ENCODE data around the gene USP31. TPM values are rescaled to one million over a fixed set of nuclear protein-coding genes. Genes with fewer than 3 reads are reported as not detected.

USP31 gene
- total RNA-seq, 2 donors from 2014 or later = 16.2 to 67.3 TPM

DNA sequence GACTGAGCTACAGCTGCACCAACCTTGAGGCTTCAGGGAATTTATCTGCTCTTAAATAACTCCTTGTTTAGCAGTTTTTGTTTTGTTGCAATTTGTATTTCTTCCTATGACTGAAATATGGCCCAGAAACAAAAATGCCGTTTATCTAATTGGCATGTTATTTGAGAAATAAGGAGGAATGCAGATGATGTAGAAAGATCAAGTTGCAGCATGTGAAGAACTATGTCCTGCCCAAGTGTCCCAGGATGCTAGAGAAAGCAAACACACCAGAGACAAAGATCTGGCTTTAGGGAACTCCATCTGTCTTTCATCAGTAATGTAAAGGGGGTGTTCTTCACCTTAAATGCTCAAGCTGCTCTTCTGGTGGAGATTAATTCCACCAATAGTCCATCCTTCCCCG, 29.7 kb downstream of the USP31 start:
- TF ChIP-seq POLR2A (IDR thresholded peaks at IDR 0.05) = no peak
- TF ChIP-seq, protein P1, sequence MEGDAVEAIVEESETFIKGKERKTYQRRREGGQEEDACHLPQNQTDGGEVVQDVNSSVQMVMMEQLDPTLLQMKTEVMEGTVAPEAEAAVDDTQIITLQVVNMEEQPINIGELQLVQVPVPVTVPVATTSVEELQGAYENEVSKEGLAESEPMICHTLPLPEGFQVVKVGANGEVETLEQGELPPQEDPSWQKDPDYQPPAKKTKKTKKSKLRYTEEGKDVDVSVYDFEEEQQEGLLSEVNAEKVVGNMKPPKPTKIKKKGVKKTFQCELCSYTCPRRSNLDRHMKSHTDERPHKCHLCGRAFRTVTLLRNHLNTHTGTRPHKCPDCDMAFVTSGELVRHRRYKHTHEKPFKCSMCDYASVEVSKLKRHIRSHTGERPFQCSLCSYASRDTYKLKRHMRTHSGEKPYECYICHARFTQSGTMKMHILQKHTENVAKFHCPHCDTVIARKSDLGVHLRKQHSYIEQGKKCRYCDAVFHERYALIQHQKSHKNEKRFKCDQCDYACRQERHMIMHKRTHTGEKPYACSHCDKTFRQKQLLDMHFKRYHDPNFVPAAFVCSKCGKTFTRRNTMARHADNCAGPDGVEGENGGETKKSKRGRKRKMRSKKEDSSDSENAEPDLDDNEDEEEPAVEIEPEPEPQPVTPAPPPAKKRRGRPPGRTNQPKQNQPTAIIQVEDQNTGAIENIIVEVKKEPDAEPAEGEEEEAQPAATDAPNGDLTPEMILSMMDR (IDR thresholded peaks at IDR 0.05) = no peak
- peak; percentile 66 for TF ChIP-seq POLR2AphosphoS5 (IDR thresholded peaks at IDR 0.05)
- no peaks in the 10 kb centered on the region for H3K36me3 ChIP-seq
- no peak overlapping the region for H3K4me3 ChIP-seq
- H3K27me3 ChIP-seq (replicated peaks; ENCODE audit: insufficient read depth) = no peaks in the 10 kb centered on the region
- WGBS = 13% methylated on average over 2 of the region's 2 CpGs
- peak overlapping the region; percentile 57 to 64 for H3K27ac ChIP-seq
- intact Hi-C loops (cut with DNase I) = no loop called here
- no peaks in the 10 kb centered on the region for H3K9me3 ChIP-seq
- H3K4me1 ChIP-seq (replicated peaks) = no peaks in the 10 kb centered on the region
- no peak for DNase-seq (ENCODE audit: low spot score)

DNA sequence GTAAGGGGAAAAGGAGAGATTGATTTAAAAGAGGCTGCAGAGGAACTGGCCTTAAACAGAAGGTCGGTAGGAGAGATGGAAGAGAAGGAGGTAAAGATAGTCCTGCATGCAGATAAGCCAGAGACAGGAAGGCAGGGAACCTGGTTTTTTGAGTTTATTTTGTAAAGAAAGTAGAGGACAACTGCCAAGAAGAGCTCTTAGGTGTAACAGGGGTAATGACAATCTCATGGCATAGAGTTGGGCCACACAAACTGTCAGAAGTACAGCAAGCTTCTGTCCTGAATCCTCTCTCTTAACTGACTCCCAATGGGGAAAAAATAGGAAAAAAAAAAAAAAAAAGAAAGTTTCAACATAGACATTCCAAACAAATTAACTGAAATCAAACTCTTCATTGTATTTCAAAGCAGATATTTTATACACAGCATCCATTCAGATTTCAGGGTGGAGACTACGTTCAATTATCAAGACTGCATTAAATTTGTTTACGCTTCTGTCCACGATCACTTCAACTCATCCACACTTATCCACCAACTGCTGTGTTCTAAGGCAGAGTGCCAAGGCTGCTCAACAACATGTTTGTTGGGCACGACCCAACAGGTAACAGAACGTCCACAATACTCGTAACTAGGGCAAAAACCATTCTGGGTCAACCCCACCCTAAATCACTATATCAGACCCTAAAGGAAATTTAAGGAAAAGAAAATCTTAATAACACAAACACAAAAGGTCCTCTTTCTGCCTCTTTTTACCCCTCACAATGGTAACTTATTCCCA, 34.9 kb downstream of the USP31 start:
- no peaks in the 10 kb centered on the region for H3K9me3 ChIP-seq
- intact Hi-C loops (cut with DNase I) = no loop called here
- no peaks in the 10 kb centered on the region for H3K27me3 ChIP-seq (replicated peaks; ENCODE audit: insufficient read depth)
- no peaks in the 10 kb centered on the region for H3K4me1 ChIP-seq (replicated peaks)
- WGBS = 35% methylated on average over 7 of the region's 7 CpGs
- no peak overlapping the region for H3K4me3 ChIP-seq
- no peak overlapping the region for H3K27ac ChIP-seq
- TF ChIP-seq, protein P1 (IDR thresholded peaks at IDR 0.05) = no peak
- TF ChIP-seq POLR2A (IDR thresholded peaks at IDR 0.05) (no peak), POLR2AphosphoS5 (IDR thresholded peaks at IDR 0.05) (no peak)
- no peaks in the 10 kb centered on the region for H3K36me3 ChIP-seq
- DNase-seq (ENCODE audit: low spot score) = peak; percentile 42

DNA sequence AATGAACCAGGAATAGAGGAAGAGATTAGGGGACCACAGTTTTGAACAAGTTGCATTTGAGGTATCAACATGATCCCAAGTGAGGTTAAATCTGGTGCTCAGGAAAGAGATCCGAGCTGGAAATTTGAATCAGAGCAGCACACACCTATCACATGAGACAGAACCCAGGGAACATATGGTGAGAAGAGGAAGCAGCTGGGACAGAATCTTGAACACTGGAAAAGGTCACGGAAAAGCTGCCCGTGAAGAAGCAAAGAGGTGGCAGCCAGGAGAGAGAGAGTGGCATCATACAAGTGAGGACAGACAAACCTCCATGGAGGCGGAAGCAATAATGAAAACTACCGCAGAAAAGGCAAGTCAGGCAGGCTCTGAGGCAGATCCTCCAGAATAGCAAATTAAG, 36.1 kb downstream of the USP31 start:
- intact Hi-C loops (cut with DNase I) = no loop called here

DNA sequence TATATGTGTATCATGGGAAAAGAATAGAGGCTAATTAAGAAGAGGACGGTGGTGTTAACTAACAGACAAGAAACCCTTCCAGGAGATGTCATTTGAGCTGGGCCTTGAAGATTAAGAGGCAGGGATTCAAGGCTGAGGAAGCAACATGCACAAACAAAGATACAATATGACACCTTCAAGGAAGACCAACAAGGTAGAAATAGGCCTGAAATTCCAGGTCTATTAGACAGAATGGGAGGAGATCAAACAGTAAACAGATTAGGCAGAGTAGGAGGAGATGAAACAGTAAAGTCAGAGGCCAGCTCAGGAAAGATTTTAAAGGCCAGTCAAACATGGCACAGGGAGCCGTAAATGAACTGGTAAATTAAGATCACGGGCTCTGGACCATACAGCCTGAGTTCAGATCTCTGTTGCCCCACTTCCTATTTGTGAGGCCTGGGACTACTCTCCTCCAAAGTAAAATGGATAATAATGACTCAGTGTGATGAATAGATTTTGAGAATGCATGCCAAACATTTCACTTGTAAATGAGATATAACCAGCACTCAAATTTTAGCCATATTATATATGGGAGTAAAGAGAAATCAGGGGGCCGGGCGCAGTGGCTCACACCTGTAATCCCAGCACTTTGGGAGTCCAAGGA, 38.9 kb downstream of the USP31 start:
- no peak overlapping the region for H3K27ac ChIP-seq
- no peak for DNase-seq (ENCODE audit: low spot score)
- no peaks in the 10 kb centered on the region for H3K36me3 ChIP-seq
- TF ChIP-seq POLR2A (IDR thresholded peaks at IDR 0.05) = no peak
- no peak for TF ChIP-seq POLR2AphosphoS5 (IDR thresholded peaks at IDR 0.05)
- TF ChIP-seq, protein P1 (IDR thresholded peaks at IDR 0.05) = no peak
- intact Hi-C loops (cut with DNase I) = no loop called here
- no peaks in the 10 kb centered on the region for H3K4me1 ChIP-seq (replicated peaks)
- H3K4me3 ChIP-seq = no peak overlapping the region
- no peaks in the 10 kb centered on the region for H3K27me3 ChIP-seq (replicated peaks; ENCODE audit: insufficient read depth)
- no peaks in the 10 kb centered on the region for H3K9me3 ChIP-seq
- WGBS = 77% methylated on average over 5 of the region's 5 CpGs

More for the DNA sequence above, 36.1 kb downstream of the USP31 start:
- H3K4me3 ChIP-seq = no peak overlapping the region
- H3K27ac ChIP-seq = no peak overlapping the region
- no peaks in the 10 kb centered on the region for H3K9me3 ChIP-seq
- H3K4me1 ChIP-seq (replicated peaks) = no peaks in the 10 kb centered on the region
- no peak for TF ChIP-seq POLR2A (IDR thresholded peaks at IDR 0.05)
- TF ChIP-seq, protein P1 (IDR thresholded peaks at IDR 0.05) = no peak
- WGBS = 76% methylated on average over 5 of the region's 5 CpGs
- no peak for DNase-seq (ENCODE audit: low spot score)
- H3K36me3 ChIP-seq = no peaks in the 10 kb centered on the region
- no peaks in the 10 kb centered on the region for H3K27me3 ChIP-seq (replicated peaks; ENCODE audit: insufficient read depth)

DNA sequence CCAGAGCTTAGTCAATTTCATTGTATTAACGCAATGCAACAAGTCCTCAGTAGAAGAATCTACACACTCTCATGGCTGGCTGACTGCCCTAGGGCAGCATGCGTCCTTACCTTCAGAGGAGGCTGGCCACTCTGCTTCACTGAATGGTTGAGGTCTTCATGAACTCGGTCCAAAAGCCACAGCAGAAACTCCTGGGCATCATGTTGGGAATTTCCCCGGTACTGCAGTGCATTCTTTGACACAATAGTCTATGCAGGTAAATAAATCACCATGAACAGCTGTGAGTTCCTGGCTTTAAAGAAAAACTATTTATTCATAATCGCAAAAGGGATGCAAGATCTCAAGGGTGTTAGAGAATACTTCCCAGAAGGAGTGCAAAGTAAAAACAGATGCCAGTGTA, 41.3 kb downstream of the USP31 start:
- H3K36me3 ChIP-seq = no peaks in the 10 kb centered on the region
- H3K27me3 ChIP-seq (replicated peaks; ENCODE audit: insufficient read depth) = no peaks in the 10 kb centered on the region
- no peak overlapping the region for H3K27ac ChIP-seq
- H3K4me3 ChIP-seq = no peak overlapping the region
- no peak for TF ChIP-seq POLR2A (IDR thresholded peaks at IDR 0.05)
- TF ChIP-seq POLR2AphosphoS5 (IDR thresholded peaks at IDR 0.05) = no peak
- TF ChIP-seq, protein P1 (IDR thresholded peaks at IDR 0.05) = no peak
- 36% methylated on average over 5 of the region's 5 CpGs for WGBS
- no peak for DNase-seq (ENCODE audit: low spot score)
- intact Hi-C loops (cut with DNase I) = no loop called here
- no peaks in the 10 kb centered on the region for H3K9me3 ChIP-seq
- no peaks in the 10 kb centered on the region for H3K4me1 ChIP-seq (replicated peaks)

Measured in prostate gland (tissue), 2 donors.